ENCODE measurements around the gene FRMD5.

The FRMD5 gene

DNA sequence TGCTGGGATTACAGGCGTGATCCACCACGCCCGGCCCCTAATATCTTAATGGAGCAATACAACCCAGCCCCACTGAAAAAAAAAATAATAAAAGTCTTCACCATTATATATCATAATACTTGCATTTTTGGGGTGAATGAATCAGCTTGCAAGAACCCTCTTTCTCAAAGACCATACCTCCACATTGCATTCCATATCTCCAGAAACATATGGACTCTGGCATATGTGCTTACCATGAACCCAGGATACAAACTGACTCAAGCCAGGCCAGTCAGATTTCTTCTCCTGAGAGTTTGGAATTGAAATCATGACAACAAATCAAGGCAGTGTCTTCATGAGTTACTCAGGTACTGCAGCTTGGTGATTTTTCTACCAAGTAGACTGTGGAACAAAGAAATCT is 101.2 kb downstream of the FRMD5 start:
- no peak overlapping the region for H3K4me3 ChIP-seq (ENCODE audit: low read length)
- no peaks in the 10 kb centered on the region for H3K36me3 ChIP-seq (ENCODE audit: control insufficient read depth, low read depth, low read length)
- H3K27ac ChIP-seq (ENCODE audit: low read length) = no peak overlapping the region
- no peak overlapping the region for H3K9ac ChIP-seq (ENCODE audit: low read length)
- H3K4me1 ChIP-seq (ENCODE audit: control insufficient read depth, low read depth, low read length) = no peaks in the 10 kb centered on the region
- no peaks in the 10 kb centered on the region for H3K9me3 ChIP-seq (ENCODE audit: control insufficient read depth, low read depth, low read length)
- no peaks in the 10 kb centered on the region for H3K27me3 ChIP-seq (ENCODE audit: control insufficient read depth, insufficient read depth, low read length)

DNA sequence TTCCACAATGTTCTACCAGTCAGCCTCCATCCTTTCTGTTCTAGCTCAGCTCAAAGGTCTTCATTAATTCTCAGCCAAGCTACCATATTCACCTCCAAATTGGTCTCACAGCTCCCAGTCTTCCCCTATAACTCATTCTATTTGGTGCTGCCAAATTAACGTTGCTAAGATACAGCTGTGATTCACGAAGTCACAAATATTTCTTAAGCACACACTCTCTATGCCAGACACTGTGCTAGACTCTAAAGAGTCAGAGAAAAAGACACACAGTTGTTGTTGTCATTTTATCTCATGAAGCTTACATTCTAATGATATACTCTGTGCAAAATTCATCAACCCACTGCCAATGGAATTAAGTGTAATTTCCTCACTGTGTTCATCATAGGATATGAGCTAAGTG is 102.8 kb downstream of the FRMD5 start:
- H3K27ac ChIP-seq (ENCODE audit: low read length) = no peak overlapping the region
- H3K9ac ChIP-seq (ENCODE audit: low read length) = no peak overlapping the region
- H3K4me1 ChIP-seq (ENCODE audit: control insufficient read depth, low read depth, low read length) = no peaks in the 10 kb centered on the region
- no peak overlapping the region for H3K4me3 ChIP-seq (ENCODE audit: low read length)
- no peaks in the 10 kb centered on the region for H3K36me3 ChIP-seq (ENCODE audit: control insufficient read depth, low read depth, low read length)
- no peaks in the 10 kb centered on the region for H3K27me3 ChIP-seq (ENCODE audit: control insufficient read depth, insufficient read depth, low read length)
- H3K9me3 ChIP-seq (ENCODE audit: control insufficient read depth, low read depth, low read length) = no peaks in the 10 kb centered on the region

DNA sequence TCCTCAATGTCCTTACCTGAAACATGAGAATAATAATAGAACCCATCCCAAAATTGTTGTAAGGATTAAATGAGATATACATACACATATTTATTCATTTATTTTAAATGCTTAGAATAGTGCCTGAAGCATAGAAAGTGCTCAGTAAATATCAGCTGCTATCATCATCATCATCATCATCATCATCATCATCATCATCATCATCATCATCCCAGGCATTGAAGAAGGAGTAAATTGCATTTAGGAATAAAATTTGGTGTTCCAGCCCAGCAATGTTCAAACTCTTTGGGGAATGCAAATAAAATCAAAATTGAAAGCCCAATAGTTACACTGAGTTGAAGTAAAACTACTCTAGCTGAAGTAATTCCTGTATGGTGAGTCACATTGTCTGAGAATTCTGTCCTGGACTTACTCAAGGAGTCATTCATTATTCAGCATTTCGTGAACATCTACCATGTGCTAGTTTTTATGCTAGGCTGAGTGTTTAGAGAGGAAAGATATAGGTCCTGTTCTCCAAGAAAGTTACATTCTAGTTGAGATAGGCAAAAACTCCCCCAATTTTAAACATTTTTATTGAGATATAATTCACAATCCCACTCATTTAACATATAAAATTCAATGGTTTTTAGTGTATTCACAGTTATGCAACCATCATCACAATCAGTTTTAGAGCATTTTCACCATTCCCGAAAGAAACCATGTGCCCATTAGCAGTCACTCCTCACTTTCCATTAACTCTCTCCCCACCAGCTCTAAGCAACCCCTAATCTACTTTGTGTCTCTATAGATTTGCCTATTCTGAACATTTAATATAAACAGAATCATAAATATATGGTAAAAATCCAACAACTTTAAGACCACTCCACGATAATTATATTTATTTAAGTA is 107.2 kb downstream of the FRMD5 start:
- Histone ChIP-seq H3K27me3 (ENCODE audit: control insufficient read depth, insufficient read depth, low read length) (no peaks in the 10 kb centered on the region), H3K4me3 (ENCODE audit: low read length) (no peak overlapping the region), H3K9ac (ENCODE audit: low read length) (no peak overlapping the region), H3K36me3 (ENCODE audit: control insufficient read depth, low read depth, low read length) (no peaks in the 10 kb centered on the region), H3K27ac (ENCODE audit: low read length) (no peak overlapping the region), H3K9me3 (ENCODE audit: control insufficient read depth, low read depth, low read length) (no peaks in the 10 kb centered on the region), H3K4me1 (ENCODE audit: control insufficient read depth, low read depth, low read length) (no peaks in the 10 kb centered on the region)

DNA sequence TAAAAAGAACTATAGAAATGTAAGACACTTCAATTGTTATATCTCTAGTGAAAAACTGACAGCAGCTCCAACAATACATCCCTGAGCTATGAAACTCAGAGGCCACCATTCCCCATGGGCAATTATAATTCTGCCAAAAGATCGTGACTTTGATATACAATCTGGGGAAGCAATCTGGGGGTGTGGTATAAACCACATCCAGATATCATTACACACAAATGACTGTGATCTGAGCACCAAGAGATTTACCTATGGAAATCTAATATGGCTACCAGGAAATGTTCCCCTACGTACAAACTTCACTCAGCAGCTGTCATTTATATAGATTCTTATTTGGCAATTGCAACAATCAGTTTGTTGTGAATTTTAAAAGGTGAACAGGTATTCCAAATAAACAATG is 110.3 kb downstream of the FRMD5 start:
- Histone ChIP-seq H3K36me3 (ENCODE audit: control insufficient read depth, low read depth, low read length) (no peaks in the 10 kb centered on the region), H3K4me1 (ENCODE audit: control insufficient read depth, low read depth, low read length) (no peaks in the 10 kb centered on the region), H3K9me3 (ENCODE audit: control insufficient read depth, low read depth, low read length) (no peaks in the 10 kb centered on the region), H3K9ac (ENCODE audit: low read length) (no peak overlapping the region), H3K27me3 (ENCODE audit: control insufficient read depth, insufficient read depth, low read length) (no peaks in the 10 kb centered on the region), H3K27ac (ENCODE audit: low read length) (no peak overlapping the region), H3K4me3 (ENCODE audit: low read length) (no peak overlapping the region)

DNA sequence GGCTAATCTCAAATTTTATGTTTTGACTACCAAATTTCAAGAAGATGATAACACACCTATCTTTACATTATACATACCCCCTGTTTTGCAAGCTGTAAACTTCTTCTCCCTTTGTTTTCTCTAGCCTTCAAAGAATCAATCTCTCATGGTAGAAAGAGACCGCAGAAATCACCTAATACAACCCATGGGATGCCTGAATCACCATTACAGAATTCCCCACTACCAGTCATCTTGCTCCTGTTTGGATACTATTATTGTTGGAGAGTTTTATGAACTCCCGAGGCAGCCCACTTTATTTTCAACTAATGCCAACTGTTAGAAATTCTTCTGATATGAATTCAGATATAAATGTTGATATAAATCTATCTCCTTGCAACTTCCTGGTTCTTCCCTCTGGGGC is 110.9 kb downstream of the FRMD5 start:
- H3K27ac ChIP-seq (ENCODE audit: low read length) = no peak overlapping the region
- no peak overlapping the region for H3K9ac ChIP-seq (ENCODE audit: low read length)
- H3K4me1 ChIP-seq (ENCODE audit: control insufficient read depth, low read depth, low read length) = no peaks in the 10 kb centered on the region
- no peak overlapping the region for H3K4me3 ChIP-seq (ENCODE audit: low read length)
- H3K36me3 ChIP-seq (ENCODE audit: control insufficient read depth, low read depth, low read length) = no peaks in the 10 kb centered on the region
- no peaks in the 10 kb centered on the region for H3K9me3 ChIP-seq (ENCODE audit: control insufficient read depth, low read depth, low read length)
- no peaks in the 10 kb centered on the region for H3K27me3 ChIP-seq (ENCODE audit: control insufficient read depth, insufficient read depth, low read length)

DNA sequence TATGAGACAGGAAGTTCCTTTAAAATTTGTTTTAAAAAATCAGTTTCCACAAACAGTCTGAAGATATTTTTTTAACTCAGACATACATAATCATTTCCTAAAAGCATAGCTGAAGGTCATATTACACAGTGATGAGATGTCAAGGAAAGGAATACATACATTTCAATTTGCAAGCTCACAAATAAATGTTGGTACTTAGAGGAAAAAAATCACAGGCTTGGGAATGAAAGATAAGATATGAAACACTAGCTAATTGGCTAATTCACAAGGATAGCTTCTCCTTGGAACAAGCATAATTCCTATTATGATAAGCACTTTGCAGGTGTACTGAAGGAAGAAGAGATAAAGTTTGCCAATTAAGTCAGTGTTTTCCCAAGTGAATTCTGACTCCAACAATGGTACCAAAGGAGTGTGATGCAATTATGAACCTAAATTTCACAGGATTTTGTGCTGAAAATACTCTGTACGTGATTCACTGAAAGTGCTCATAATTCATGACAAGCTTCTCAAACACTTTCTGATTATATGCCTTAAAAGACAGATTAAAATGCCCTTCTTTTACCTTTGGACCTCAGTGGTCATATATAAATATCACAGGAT is 112.4 kb downstream of the FRMD5 start:
- H3K4me3 ChIP-seq (ENCODE audit: low read length) = no peak overlapping the region
- H3K4me1 ChIP-seq (ENCODE audit: control insufficient read depth, low read depth, low read length) = no peaks in the 10 kb centered on the region
- H3K9ac ChIP-seq (ENCODE audit: low read length) = no peak overlapping the region
- H3K9me3 ChIP-seq (ENCODE audit: control insufficient read depth, low read depth, low read length) = no peaks in the 10 kb centered on the region
- no peaks in the 10 kb centered on the region for H3K27me3 ChIP-seq (ENCODE audit: control insufficient read depth, insufficient read depth, low read length)
- no peaks in the 10 kb centered on the region for H3K36me3 ChIP-seq (ENCODE audit: control insufficient read depth, low read depth, low read length)
- no peak overlapping the region for H3K27ac ChIP-seq (ENCODE audit: low read length)

DNA sequence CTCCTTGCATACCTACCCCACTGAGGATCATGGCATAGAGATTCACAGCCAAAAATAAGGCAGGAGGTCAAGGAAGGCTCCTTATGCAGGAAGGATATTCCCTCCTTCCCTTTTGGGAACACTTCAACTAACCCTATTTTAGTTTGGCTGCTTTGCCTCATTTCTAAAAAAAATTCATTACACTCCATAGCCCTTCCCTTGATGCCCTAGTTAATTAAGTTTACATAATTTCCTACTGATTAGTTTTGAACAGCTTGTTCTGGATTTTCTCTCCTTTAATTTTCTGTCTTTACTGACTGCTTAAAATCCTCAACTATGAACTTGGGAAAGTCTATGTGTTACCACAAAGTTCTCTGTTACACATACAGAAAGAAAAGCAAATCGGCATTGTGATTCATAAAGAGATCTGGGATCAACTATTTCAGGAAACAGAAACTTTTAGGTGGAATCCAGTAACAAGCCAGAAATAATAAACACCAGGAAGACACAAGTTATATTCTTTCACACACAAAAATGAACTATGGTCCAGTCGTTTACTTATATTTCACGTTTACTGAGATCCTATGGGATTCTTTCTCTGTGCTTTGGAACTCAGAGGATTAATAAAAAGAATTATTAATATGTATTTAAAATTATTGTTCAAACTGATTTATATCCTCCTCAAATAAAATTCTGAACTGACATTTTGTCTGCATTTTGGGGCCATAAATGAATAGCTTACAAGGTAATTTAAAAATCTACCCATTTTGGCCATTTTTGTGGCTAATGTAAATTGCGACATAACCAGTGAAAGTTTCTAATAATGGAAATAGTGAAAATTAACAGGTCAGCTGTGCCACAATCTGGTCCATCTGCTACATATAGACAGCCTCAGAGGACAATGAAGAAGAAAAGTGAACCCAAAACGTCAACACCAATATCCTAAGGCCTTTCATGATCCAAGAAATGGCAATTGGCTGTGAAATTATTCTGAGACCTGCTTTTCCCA is 113.8 kb downstream of the FRMD5 start:
- Histone ChIP-seq H3K4me1 (ENCODE audit: control insufficient read depth, low read depth, low read length) (no peaks in the 10 kb centered on the region), H3K9ac (ENCODE audit: low read length) (no peak overlapping the region), H3K4me3 (ENCODE audit: low read length) (no peak overlapping the region), H3K27ac (ENCODE audit: low read length) (no peak overlapping the region), H3K27me3 (ENCODE audit: control insufficient read depth, insufficient read depth, low read length) (no peaks in the 10 kb centered on the region), H3K9me3 (ENCODE audit: control insufficient read depth, low read depth, low read length) (no peaks in the 10 kb centered on the region), H3K36me3 (ENCODE audit: control insufficient read depth, low read depth, low read length) (no peaks in the 10 kb centered on the region)

DNA sequence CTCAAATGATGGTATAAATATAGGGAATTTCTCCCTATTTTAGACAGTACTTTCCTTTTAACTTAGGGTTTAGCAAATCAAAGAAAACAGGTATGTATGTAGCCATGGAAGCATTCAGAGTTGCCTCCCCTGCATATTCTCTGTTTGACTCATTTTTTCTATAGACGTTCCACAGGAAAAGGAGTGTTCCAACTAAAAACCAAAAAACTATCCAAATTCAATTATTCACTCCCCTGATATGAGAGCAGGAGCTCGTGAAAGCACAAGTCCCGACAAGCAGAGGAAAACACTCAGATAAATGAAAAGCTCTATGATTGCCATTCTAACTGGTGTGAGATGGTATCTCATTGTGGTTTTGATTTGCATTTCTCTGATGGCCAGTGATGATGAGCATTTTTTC is 119.5 kb downstream of the FRMD5 start:
- Histone ChIP-seq H3K36me3 (ENCODE audit: control insufficient read depth, low read depth, low read length) (no peaks in the 10 kb centered on the region), H3K9ac (ENCODE audit: low read length) (no peak overlapping the region), H3K27me3 (ENCODE audit: control insufficient read depth, insufficient read depth, low read length) (no peaks in the 10 kb centered on the region), H3K27ac (ENCODE audit: low read length) (no peak overlapping the region), H3K4me3 (ENCODE audit: low read length) (no peak overlapping the region), H3K9me3 (ENCODE audit: control insufficient read depth, low read depth, low read length) (no peaks in the 10 kb centered on the region), H3K4me1 (ENCODE audit: control insufficient read depth, low read depth, low read length) (no peaks in the 10 kb centered on the region)

DNA sequence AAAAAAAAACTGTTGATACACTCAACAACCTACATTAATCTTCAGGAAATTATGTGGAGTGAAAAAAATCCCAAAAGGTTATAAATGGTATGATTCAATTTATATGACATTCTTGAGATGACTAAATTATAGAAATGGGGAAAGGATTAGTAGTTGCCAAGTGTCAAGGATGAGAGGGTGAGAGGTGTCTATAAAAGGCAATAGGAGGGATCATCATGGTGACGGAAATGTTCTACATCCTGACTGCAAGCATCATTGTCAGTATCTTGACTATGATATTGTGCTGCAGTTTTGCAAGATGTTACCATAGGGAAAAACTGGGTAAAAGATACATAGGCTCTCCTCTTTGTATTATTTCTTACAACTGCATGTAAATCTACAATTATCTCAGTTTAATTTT is 125.6 kb downstream of the FRMD5 start:
- Histone ChIP-seq H3K9ac (ENCODE audit: low read length) (no peak overlapping the region), H3K4me3 (ENCODE audit: low read length) (no peak overlapping the region), H3K4me1 (ENCODE audit: control insufficient read depth, low read depth, low read length) (no peaks in the 10 kb centered on the region), H3K36me3 (ENCODE audit: control insufficient read depth, low read depth, low read length) (no peaks in the 10 kb centered on the region), H3K9me3 (ENCODE audit: control insufficient read depth, low read depth, low read length) (no peaks in the 10 kb centered on the region), H3K27me3 (ENCODE audit: control insufficient read depth, insufficient read depth, low read length) (no peaks in the 10 kb centered on the region), H3K27ac (ENCODE audit: low read length) (no peak overlapping the region)

DNA sequence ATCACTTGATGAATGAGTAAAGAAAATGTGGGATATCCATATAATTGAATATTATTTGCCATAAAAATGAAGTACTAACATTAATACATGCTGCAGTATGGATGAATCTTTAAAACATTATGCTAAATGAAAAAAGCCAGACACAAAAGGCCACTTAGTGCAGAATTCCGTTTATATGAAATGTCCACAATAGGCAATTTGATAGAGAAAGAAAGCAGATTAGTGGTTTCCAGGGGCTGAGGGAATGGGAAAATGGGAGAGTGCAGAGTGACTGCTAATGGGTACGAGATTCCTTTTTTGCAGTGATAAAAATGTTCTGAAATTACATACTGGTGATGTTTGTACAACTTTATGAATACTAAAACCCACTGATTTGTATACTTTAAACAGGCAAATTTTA is 126.7 kb downstream of the FRMD5 start:
- no peaks in the 10 kb centered on the region for H3K27me3 ChIP-seq (ENCODE audit: control insufficient read depth, insufficient read depth, low read length)
- no peaks in the 10 kb centered on the region for H3K4me1 ChIP-seq (ENCODE audit: control insufficient read depth, low read depth, low read length)
- H3K27ac ChIP-seq (ENCODE audit: low read length) = no peak overlapping the region
- H3K36me3 ChIP-seq (ENCODE audit: control insufficient read depth, low read depth, low read length) = no peaks in the 10 kb centered on the region
- H3K9me3 ChIP-seq (ENCODE audit: control insufficient read depth, low read depth, low read length) = no peaks in the 10 kb centered on the region
- no peak overlapping the region for H3K4me3 ChIP-seq (ENCODE audit: low read length)
- no peak overlapping the region for H3K9ac ChIP-seq (ENCODE audit: low read length)

DNA sequence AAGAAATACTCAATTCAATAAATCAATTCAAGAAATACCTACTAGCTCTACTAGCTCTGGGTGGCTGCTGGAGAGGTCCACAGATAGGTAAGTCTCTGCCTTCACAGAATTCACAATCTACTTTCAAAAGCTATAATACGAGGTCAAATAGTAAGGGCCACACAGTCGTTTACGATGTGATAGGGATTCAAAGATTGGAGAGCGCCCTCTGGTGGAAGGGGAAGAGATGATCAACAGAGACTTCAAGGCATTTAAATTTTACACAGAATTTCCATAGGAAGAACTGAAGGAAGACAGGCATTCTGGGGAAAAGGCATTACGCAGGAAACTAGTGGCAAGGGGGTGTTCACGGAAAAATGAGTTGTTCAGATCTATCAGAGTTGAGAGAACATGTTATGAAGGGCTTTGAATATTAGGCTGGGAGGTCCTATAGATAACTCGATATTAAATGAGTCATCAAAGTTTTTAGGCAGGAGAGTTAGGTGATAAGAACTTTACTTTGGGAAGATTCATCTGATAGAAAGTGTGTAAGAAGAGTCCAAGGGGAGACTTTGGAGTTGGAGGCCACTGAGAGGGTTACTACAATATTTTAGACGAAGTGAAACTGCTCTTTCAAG is 128.8 kb downstream of the FRMD5 start:
- Histone ChIP-seq H3K27ac (ENCODE audit: low read length) (no peak overlapping the region), H3K9ac (ENCODE audit: low read length) (no peak overlapping the region), H3K4me3 (ENCODE audit: low read length) (no peak overlapping the region), H3K9me3 (ENCODE audit: control insufficient read depth, low read depth, low read length) (no peaks in the 10 kb centered on the region), H3K36me3 (ENCODE audit: control insufficient read depth, low read depth, low read length) (no peaks in the 10 kb centered on the region), H3K27me3 (ENCODE audit: control insufficient read depth, insufficient read depth, low read length) (no peaks in the 10 kb centered on the region), H3K4me1 (ENCODE audit: control insufficient read depth, low read depth, low read length) (no peaks in the 10 kb centered on the region)
